HCT116 (cell line): Measurements from ENCODE around the gene GABRA6. TPM values are rescaled to one million over a fixed set of nuclear protein-coding genes. Genes with fewer than 3 reads are reported as not detected.
"Not testable (repeated sequence)": the region's sequence is repeated elsewhere in the genome, so short reads cannot be mapped to it uniquely, and the experiment has no call there.

Experiments
- ATAC-seq: fragments of 200-7000 bp; cut with Tn5 transposase; 2 replicates; pipeline ENCODE4 v1.9.1; 2020; ENCODE audit warnings: mild to moderate bottlenecking, moderate library complexity
- BruUV-seq: library from RNA; stranded (reverse); fragments of 400-500 nt; replicated peaks from 2 replicates; lab custom pipeline; 2021; lab: Mats Ljungman, UMichigan
- CTCF ChIA-PET: fragments of 300-600 bp; sonication (Branson Sonifier 250); formaldehyde crosslinking; loops from one replicate; lab custom pipeline; 2021; ENCODE audit warnings: antibody characterized with exemption; lab: Charles Lee
- POLR2A ChIA-PET: fragments of 300-600, 350-600 bp; sonication (Branson Sonifier 250); formaldehyde crosslinking; loops from one replicate; lab custom pipeline; 2021; ENCODE audit warnings: antibody characterized with exemption; lab: Charles Lee
- RAD21 ChIA-PET, 2 experiments: fragments of 300-600 bp; sonication (Branson Sonifier 250); formaldehyde crosslinking; loops; one replicate each; lab custom pipeline; 2023; ENCODE audit warnings: low total read pairs in 2 of 2; ENCODE audit not compliant: uncharacterized antibody in 2 of 2, unreplicated experiment in 2 of 2, low non-redundant PET in 1 of 2; lab: Charles Lee
- DNase-seq: peaks from one replicate; pipeline ENCODE4 v3.0.0-alpha.2; 2010; ENCODE audit warnings: low read depth, low spot score
- H2AFZ ChIP-seq: fragments of 200-600 bp; shearing (Covaris generic), sonication (generic); 2 replicates; pipeline ENCODE4 v1.6.1; 2017; ENCODE audit warnings: low read depth, mixed run types, mixed read lengths, antibody characterized with exemption, low read length; ENCODE audit not compliant: poor library complexity, severe bottlenecking
- H3K27ac ChIP-seq: 2 replicates; pipeline ENCODE4 v1.5.1; 2012; ENCODE audit warnings: low read depth, low read length
- H3K27me3 ChIP-seq: fragments of 200-600 bp; sonication (generic); 2 replicates; pipeline ENCODE4 v1.6.1; 2016; ENCODE audit warnings: mixed run types, low read length, mixed read lengths; ENCODE audit not compliant: insufficient read depth
- H3K36me3 ChIP-seq, 2 experiments: fragments of 200-500 bp in 1 of 2; fragments of 200-600 bp in 1 of 2; sonication (Bioruptor generic) in 1 of 2; sonication (generic) in 1 of 2; 2 replicates each; pipeline versions ENCODE4 v1.5.1 to v1.6.1; 2014 to 2016; ENCODE audit warnings: low read length in 2 of 2, inconsistent platforms in 1 of 2, mixed read lengths in 1 of 2, mixed run types in 1 of 2; ENCODE audit not compliant: insufficient read depth in 2 of 2, control insufficient read depth in 1 of 2
- H3K4me1 ChIP-seq, 2 experiments: fragments of 200-600 bp in 1 of 2; sonication (generic) in 1 of 2; 2 replicates each; pipeline versions ENCODE4 v1.5.1 to v1.6.1; 2012 to 2017; ENCODE audit warnings: low read length in 2 of 2, inconsistent platforms in 1 of 2, mild to moderate bottlenecking in 1 of 2, mixed read lengths in 1 of 2, mixed run types in 1 of 2, moderate library complexity in 1 of 2; ENCODE audit not compliant: insufficient read depth in 2 of 2, control insufficient read depth in 1 of 2
- H3K4me2 ChIP-seq: fragments of 200-600 bp; sonication (generic); 2 replicates; pipeline ENCODE4 v1.6.1; 2017; ENCODE audit warnings: mixed run types, low read length, mixed read lengths
- H3K4me3 ChIP-seq, 2 experiments: fragments of 200-600 bp in 1 of 2; sonication (generic) in 1 of 2; replicated peaks in 1 of 2; 2 replicates each; pipeline ENCODE4 v1.5.1; 2011 to 2016; ENCODE audit warnings: low read length in 2 of 2, control low read depth in 1 of 2, low read depth in 1 of 2, mild to moderate bottlenecking in 1 of 2, mixed read lengths in 1 of 2, mixed run types in 1 of 2
- H3K79me2 ChIP-seq: fragments of 200-600 bp; sonication (generic); 2 replicates; pipeline ENCODE4 v1.6.1; 2017; ENCODE audit warnings: mild to moderate bottlenecking, mixed run types, low read length, moderate library complexity, mixed read lengths; ENCODE audit not compliant: insufficient read depth
- H3K9ac ChIP-seq: fragments of 200-600 bp; sonication (generic); 2 replicates; pipeline ENCODE4 v1.6.1; 2016; ENCODE audit warnings: low read length, mixed read lengths
- H3K9me2 ChIP-seq: fragments of 200-600 bp; sonication (generic), shearing (Covaris generic); 2 replicates; pipeline ENCODE4 v1.6.1; 2017; ENCODE audit warnings: mixed run types, mild to moderate bottlenecking, moderate library complexity; ENCODE audit not compliant: insufficient read depth
- H3K9me3 ChIP-seq, 2 experiments: fragments of 200-500 bp in 1 of 2; fragments of 200-600 bp in 1 of 2; sonication (Bioruptor generic) in 1 of 2; sonication (generic) in 1 of 2; 2 replicates each; pipeline ENCODE4 v1.6.1; 2014 to 2017; ENCODE audit warnings: low read length in 2 of 2, mixed read lengths in 2 of 2, inconsistent platforms in 1 of 2, low read depth in 1 of 2, mild to moderate bottlenecking in 1 of 2, mixed run types in 1 of 2, moderate library complexity in 1 of 2; ENCODE audit not compliant: control insufficient read depth in 1 of 2, insufficient read depth in 1 of 2
- H4K20me1 ChIP-seq: fragments of 200-600 bp; sonication (generic), shearing (Covaris generic); 2 replicates; pipeline ENCODE4 v1.6.1; 2017; ENCODE audit warnings: mixed run types, mild to moderate bottlenecking, moderate library complexity; ENCODE audit not compliant: insufficient read depth
- FOSL1 ChIP-seq: IDR thresholded peaks from 2 replicates; pipeline ENCODE4 v1.6.1; 2012; ENCODE audit warnings: low read depth
- POLR2AphosphoS5 ChIP-seq: IDR thresholded peaks from 2 replicates; pipeline ENCODE4 v1.6.1; 2011; ENCODE audit warnings: mild to moderate bottlenecking, low read depth, low read length, moderate library complexity
- ZBTB33 ChIP-seq: IDR thresholded peaks from 2 replicates; pipeline ENCODE4 v1.6.1; 2011; ENCODE audit warnings: mild to moderate bottlenecking, low read length, moderate library complexity; ENCODE audit not compliant: insufficient replicate concordance; ENCODE audit errors: extremely low read depth
- ZNF274 ChIP-seq: fragments of 200-500 bp; sonication (Bioruptor generic); IDR thresholded peaks from 2 replicates; pipeline ENCODE4 v1.6.1; 2014; ENCODE audit warnings: mild to moderate bottlenecking, low read depth, low read length, inconsistent platforms
- intact Hi-C: fragments of 100-400 bp; cut with micrococcal nuclease; formaldehyde crosslinking; loops from 2 replicates; pipeline ENCODE4 v1.10.0; 2022
- total RNA-seq: library from RNA; stranded (reverse); gene quantifications from one replicate; pipeline ENCODE4 v1.2.1, GENCODE V29; 2021; ENCODE audit not compliant: unreplicated experiment
- TF ChIP-seq, protein P1 (sequence below): IDR thresholded peaks from 2 replicates; pipeline ENCODE4 v1.6.1; 2012
- TF ChIP-seq, protein P2 (sequence below): IDR thresholded peaks from 2 replicates; pipeline ENCODE4 v1.6.1; 2012; ENCODE audit warnings: low read depth

GABRA6 gene
- total RNA-seq, 1 experiment from 2014 or later: not detected

- TF ChIP-seq ZNF274 (no peak), POLR2AphosphoS5 (no peak), ZBTB33 (no peak), FOSL1 (no peak)
- TF ChIP-seq, protein P1, sequence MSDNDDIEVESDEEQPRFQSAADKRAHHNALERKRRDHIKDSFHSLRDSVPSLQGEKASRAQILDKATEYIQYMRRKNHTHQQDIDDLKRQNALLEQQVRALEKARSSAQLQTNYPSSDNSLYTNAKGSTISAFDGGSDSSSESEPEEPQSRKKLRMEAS: no peak
- TF ChIP-seq, protein P2, sequence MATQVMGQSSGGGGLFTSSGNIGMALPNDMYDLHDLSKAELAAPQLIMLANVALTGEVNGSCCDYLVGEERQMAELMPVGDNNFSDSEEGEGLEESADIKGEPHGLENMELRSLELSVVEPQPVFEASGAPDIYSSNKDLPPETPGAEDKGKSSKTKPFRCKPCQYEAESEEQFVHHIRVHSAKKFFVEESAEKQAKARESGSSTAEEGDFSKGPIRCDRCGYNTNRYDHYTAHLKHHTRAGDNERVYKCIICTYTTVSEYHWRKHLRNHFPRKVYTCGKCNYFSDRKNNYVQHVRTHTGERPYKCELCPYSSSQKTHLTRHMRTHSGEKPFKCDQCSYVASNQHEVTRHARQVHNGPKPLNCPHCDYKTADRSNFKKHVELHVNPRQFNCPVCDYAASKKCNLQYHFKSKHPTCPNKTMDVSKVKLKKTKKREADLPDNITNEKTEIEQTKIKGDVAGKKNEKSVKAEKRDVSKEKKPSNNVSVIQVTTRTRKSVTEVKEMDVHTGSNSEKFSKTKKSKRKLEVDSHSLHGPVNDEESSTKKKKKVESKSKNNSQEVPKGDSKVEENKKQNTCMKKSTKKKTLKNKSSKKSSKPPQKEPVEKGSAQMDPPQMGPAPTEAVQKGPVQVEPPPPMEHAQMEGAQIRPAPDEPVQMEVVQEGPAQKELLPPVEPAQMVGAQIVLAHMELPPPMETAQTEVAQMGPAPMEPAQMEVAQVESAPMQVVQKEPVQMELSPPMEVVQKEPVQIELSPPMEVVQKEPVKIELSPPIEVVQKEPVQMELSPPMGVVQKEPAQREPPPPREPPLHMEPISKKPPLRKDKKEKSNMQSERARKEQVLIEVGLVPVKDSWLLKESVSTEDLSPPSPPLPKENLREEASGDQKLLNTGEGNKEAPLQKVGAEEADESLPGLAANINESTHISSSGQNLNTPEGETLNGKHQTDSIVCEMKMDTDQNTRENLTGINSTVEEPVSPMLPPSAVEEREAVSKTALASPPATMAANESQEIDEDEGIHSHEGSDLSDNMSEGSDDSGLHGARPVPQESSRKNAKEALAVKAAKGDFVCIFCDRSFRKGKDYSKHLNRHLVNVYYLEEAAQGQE: no peak
- H4K20me1 ChIP-seq: no peaks in the 10 kb centered on the region
- no peak overlapping the region for H3K27ac ChIP-seq
- no peak overlapping the region for H3K4me2 ChIP-seq
- H3K27me3 ChIP-seq: no peaks in the 10 kb centered on the region
- ATAC-seq (no peak), DNase-seq (no peak)
- peaks cover 11 to 13% of the 10 kb centered on the region in 2 experiments; a peak in 2 of 4 replicates for H3K9me3 ChIP-seq
- no peaks in the 10 kb centered on the region for H3K79me2 ChIP-seq
- intact Hi-C loops: no loop called here
- H3K9me2 ChIP-seq: no peaks in the 10 kb centered on the region
- ChIA-PET POLR2A (no interaction called here), RAD21 (no interaction called here), CTCF (no interaction called here)
- no peak overlapping the region for H3K9ac ChIP-seq
- H3K36me3 ChIP-seq: no peaks in the 10 kb centered on the region
- no peak overlapping the region for H2AFZ ChIP-seq
- H3K4me3 ChIP-seq: no peak overlapping the region
- BruUV-seq: no TSS peak
- no peaks in the 10 kb centered on the region for H3K4me1 ChIP-seq
These were observed 40.3 kb upstream of the GABRA6 start for GRCh38 chr5:161645264-161645663.

- ATAC-seq, H3K27ac ChIP-seq, H3K4me2 ChIP-seq, H4K20me1 ChIP-seq, intact Hi-C loops, CTCF ChIA-PET, H2AFZ ChIP-seq, BruUV-seq, DNase-seq, H3K9ac ChIP-seq, H3K9me2 ChIP-seq, RAD21 ChIA-PET, H3K4me1 ChIP-seq, H3K4me3 ChIP-seq, H3K36me3 ChIP-seq, H3K27me3 ChIP-seq, POLR2A ChIA-PET, H3K79me2 ChIP-seq: not testable (repeated sequence)
- peaks cover 9 to 11% of the 10 kb centered on the region in 2 experiments; a peak in 2 of 4 replicates for H3K9me3 ChIP-seq
These were observed 33.6 kb upstream of the GABRA6 start for GRCh38 chr5:161651926-161652325.
